ENCODE data around the gene SLC2A5.
"Not testable (repeated sequence)": the region's sequence is repeated elsewhere in the genome, so short reads cannot be mapped to it uniquely, and the experiment has no call there.

SLC2A5 gene

DNA sequence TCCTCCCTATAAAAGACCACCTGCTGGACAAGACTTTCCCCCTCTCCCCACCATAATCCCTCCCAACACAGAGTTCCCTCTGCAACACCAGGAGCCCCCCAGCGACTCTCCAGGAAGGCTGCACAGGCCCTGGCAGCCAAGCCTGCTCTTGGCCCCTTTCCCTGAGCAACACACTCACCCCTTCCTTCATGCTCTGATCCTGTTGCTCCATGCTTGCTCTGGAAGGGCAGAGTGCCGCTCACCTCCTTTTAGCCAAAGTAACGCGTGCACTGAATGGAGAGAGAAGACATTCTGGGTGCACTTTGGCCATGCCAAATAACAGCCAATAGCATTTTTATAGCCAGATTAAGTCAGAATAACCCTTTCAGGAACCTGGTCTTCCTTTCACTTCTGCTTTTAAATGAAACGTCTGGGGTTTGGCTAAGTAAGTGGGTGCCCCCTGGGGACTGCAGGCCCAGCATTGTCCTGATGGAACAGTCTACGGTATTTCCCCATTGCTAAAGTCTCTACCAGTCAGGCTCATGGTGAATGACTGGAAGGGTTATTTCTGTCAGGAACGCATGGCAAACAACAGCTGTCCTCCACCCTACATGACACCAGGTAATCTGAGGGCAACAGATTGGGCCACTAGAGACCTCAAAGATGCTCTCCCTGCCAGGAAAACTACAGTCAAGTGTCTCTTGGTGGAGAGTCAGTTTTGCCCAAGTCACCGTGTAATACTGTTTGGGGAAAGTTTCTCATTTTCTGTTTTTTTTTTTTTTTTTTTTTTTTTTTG is at the start of gene SLC2A5:
SLC2A5 (minus strand) TSS at position 310 of the 775 bp plus-strand sequence; CDS start at position 211, 99 bp downstream.
- DNase-seq, result peak in 26 of 51 donors; percentile 4 to 50 (median 28)

DNA sequence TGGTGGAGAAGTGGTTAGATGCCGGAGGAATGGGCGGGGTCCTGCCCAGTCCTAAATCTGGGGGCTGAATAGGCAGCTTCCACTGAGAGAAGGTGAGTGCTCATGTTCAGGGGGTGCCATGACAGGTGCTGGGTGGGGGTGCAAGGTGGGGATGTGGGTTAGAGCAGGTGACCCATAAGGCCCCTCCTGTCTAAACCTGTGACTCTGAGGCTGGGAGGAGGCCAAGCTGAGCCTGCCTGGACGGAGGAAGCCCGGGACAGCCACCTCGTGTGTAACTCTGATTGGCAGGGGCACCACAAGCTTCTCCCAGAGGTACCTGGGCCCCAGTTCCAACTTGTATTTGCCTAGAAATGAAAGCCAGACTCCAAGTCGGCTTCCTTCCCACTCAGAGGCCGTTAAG is 48.8 kb upstream of the SLC2A5 start:
- no peak for DNase-seq

- no peak for DNase-seq
Measured at GRCh38 chr1:9115351-9116205, 46.1 kb upstream of the SLC2A5 start.

DNA sequence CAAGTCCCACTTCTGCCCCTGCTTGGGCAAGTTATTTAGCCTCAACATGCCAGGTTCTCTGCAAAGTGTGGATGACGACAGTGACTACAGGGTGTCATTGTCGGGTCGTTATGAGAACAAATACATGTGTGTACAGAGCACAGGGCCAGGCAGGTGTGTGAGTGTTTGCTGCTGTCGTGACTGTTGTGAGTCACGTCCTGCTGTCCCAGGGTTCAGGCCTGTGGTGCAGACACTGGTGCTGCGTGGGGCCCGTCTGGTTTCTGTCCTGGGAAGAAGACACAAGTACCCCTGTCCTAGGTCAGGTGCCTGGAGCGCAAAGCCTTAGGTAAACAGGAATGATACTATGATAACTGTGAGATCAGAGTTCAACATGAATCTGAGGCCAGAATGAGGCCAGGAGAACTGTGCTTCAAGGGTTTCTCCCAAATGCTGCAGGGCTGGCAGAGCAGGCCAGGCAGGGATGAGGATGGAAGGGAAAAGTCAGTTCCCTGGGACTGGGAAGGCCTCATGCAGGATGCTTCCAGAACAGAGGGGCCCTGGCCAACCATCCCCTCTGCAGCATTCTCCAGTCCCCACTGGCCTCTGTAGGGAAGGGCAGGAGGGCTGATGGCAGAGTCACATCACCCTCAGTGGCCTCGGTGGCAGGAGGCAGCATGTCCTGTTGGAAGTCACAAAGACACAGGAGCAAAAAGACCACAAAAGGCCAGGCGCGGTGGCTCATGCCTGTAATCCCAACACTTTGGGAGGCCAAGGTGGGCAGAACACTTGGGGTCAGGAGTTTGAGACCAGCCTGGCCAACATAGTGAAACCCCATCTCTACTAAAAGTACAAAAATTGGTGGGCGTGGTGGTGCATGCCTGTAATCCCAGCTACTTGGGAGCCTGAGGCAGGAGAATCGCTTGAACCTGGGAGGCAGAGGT is 43.8 kb upstream of the SLC2A5 start:
- DNase-seq, result no peak

- DNase-seq, result no peak
Measured at GRCh38 chr1:9111957-9112356, 42.5 kb upstream of the SLC2A5 start.

- DNase-seq, result no peak
Measured at GRCh38 chr1:9111357-9111691, 41.9 kb upstream of the SLC2A5 start.

DNA sequence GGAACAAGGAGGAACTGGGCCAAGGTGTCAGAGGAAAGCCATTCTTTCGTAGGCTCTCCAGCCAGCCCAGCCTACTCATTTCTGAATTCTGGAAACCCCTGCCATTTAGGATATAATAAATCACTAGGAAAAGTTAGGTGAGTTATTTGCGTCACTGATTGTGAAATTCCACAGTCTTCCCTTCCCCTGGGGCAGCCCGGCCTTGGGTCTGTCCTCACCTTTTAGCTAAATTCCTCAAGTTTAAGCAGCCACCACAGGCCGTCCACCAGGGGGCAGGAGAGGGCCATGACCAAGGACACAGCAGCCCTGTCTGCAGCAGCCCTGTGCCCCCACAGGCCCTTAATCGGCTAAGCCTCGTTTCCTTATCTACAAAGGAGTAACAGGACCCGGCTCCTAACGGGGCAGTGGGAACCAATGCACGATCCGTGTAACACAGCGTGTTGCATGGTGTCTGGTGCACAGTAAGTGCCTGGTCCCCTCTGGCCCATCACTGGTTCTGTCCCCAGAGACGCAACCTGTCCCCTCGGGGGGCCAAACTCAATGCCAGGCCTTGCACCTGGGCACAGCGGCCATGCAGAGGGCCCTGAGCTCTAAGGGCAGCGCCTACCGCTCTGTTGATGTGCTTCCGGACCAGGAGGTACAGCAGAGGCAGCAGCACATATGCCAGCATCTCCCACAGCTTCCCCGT is 41.4 kb upstream of the SLC2A5 start:
- DNase-seq, result peak; percentile 6 to 96 (median 70)

GRCh38 chr1:9108056-9108665 is 38.7 kb upstream of the SLC2A5 start:
- no peak for DNase-seq

DNA sequence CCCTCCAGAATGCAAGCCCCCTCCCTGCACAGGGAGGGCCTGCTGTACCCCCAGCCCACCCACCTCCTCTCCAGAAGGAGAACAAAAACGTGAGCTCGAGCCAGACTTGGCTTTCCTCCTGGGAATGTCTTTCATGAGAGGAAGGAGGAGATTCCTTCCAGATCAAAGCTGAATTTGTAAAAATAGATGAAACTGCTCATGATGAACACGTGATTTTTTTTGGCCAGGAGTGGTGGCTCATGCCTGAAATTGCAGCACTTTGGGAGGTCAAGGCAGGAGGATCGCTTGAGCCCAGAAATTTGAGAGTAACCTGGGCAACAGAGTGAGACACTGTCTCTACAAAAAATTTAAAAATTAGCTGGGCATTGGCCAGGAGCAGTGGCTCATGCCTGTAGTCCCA is 37.7 kb upstream of the SLC2A5 start:
- DNase-seq, result no peak

GRCh38 chr1:9106286-9106685 is 36.9 kb upstream of the SLC2A5 start:
- no peak for DNase-seq

- no peak for DNase-seq
Measured at GRCh38 chr1:9105336-9105867, 36.0 kb upstream of the SLC2A5 start.

GRCh38 chr1:9101510-9102146 is 32.2 kb upstream of the SLC2A5 start:
- DNase-seq, result peak in 23 of 51 donors; percentile 2 to 42 (median 20)

- no peak for DNase-seq
Measured at GRCh38 chr1:9100471-9101043, 31.1 kb upstream of the SLC2A5 start.

- DNase-seq, result no peak
Measured at GRCh38 chr1:9099555-9099954, 30.1 kb upstream of the SLC2A5 start.

- DNase-seq, result no peak
Measured at GRCh38 chr1:9097947-9098705, 28.7 kb upstream of the SLC2A5 start.

GRCh38 chr1:9095818-9096217 is 26.4 kb upstream of the SLC2A5 start:
- no peak for DNase-seq

DNA sequence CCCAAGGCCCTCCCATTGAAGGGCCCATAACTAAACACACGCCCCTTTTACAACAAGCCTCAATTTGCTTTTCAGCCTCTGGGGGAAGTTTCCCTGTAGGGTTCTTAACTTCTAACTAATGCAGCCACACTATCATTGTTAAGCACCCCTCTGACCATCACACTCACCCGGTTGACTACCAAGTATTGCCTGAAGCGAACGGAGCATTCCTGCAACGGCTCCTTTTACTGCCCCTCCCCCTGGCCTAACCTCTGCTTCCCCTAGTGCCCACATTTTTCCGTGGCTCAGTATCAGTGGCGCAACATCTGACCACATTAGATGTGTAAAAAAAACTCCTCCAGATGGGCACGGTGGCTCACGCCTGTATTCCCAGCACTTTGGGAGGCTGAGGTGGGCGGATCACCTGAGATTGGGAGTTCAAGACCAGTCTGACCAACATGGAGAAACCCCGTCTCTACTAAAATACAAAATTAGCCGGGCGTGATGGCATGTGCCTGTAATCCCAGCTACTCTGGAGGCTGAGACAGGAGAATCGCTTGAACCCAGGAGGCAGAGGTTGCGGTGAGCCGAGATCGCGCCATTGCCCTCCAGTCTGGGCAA is 24.7 kb upstream of the SLC2A5 start:
- not testable (repeated sequence) for DNase-seq

DNA sequence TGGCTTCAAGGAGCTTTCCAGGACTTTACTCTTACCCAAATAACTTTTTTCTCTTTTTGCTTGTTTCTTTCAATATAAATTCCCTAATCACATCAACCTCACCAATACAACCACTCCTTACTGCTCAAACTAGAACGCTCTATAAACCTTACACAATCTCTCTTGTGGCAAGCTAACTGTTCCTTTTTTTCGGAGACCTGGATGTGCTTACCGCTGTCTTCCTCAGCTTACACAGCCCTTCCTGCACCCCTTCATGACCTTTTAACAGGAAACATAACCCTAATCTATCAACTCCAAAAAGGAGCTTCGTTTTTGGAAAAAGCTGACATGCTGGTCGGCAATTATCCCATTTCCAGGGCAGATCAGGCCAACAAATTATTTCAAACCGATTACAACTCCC is 24.1 kb upstream of the SLC2A5 start:
- no peak for DNase-seq

Measured in hypothalamus (tissue), 51 donors.